DMS 273 (cell line): ENCODE measurements around the gene ACP1.
A peak's percentile ranks its signal among the peaks of the same experiment; 100 is the strongest.

Source experiments
- DNase-seq: peaks from one replicate; lab custom pipeline; 2025; ENCODE audit not compliant: unreplicated experiment; lab: John Stamatoyannopoulos, UW

ACP1 gene

DNA sequence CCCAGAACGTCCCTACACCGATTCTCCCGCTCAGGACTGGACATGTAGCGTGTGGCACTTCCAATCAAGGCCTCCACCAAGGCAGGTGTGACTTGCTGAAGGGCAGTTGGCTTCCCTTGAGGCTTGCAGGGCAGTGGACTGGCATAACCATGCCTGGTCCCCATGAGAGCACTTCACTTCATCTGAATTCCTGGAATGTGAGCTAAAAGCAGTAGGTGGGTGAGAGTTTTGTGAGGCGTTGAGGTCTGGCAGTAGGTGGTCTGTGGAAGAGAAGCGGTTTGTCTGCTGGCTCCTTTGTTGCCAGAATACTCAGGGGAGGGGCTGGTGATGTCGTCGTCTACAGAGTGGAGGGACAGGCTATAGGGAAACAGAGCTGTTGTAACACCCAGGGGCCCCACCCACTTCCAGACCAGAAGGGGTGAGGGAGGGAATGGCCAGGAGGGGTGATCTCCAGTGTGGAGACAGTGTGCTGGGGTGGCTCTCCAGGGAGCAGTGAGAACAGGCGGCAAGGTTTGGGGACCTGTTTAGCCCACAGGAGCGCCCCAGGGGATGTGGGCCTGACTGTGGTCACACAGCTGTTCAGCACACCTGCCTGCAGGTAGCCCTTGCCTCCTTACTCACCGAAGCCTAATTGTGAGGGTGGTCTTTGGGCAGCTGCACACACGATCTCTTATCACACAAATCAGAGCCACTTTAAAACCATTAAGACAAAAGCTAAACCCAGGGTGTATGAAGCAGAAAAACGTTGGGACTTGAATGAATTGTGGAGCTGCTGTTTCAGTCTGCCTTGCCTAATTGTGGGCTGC, 44.6 kb downstream of the ACP1 start:
- DNase-seq, result peak; percentile 17

- no peak for DNase-seq
These were observed 45.3 kb downstream of the ACP1 start for GRCh38 chr2:309954-310510.

DNA sequence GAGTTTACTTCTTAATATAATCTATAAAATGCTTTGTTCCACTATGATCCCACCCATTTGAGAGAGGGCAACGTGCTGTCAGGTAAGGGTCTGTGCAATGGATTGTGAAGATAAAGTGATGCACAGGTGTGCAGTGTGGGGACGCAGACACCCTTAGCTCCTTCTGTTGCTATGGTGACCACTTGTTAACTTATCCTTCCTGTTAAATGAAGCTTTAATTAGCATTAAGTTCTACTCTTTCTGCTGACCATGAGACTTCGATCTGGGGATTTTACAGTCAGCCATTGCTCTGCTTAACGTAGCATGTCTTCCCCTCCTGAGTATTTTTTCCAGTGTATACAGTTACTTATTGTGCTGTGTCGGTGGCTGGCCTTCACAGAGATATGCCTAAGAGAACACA, 46.2 kb downstream of the ACP1 start:
- DNase-seq, result no peak

- no peak for DNase-seq
These were observed 49.2 kb downstream of the ACP1 start for GRCh38 chr2:313991-314390.

DNA sequence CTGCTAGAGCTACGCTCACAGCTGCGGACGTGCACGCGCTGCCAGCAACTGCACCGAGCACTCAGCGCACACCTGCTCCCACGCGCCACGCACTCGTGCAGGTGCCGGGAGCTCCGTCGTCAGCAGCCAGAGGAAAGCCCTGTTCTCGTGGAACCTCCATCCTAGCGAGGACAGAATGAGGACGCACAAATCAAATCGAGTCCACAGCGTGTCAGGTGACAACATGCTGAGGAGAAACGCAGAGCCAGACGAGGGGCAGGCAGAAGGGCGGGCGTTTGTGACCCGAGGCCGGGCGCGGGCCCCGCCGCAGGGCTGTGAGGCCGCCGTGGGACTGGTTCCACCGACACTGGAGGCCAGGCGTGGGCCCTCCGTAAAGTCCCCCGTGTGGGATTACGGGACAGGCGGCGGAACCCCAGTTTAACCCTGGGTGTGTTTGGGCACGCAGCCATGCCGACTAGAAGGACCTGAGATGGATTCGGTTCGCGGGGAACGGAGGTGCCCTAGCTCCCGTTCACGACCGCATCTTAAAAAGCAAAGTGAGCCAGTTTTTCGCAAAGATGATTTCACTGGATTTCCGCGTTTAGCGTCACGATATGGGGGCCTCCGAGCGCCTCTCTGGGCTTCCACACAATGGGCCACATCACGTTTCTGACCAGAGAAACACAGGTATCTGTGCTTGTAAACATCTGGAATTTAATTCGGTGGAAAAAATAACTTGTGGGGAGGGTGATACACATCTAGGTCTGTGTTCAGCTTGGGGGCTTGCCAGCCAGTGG, 50.0 kb downstream of the ACP1 start:
- DNase-seq, result no peak

DNA sequence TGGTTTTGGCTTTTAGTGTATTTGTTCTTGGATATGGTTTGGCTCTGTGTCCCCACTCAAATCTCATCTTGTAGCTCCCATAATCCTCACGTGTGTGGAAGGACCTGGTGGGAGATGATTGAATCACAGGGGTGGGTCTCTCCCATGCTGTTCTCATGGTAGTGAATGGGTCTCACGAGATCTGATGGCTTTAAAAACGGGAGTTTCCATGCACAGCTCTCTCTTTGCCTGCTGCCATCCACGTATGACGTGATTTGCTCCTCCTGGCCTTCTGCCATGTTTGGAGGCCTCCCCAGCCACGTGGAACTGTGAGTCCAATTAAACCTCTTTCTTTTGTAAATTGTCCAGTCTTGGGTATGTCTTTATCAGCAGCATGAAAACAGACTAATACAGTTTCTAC, 51.2 kb downstream of the ACP1 start:
- DNase-seq, result peak; percentile 6

GRCh38 chr2:316381-316780, 51.6 kb downstream of the ACP1 start:
- DNase-seq, result no peak

DNA sequence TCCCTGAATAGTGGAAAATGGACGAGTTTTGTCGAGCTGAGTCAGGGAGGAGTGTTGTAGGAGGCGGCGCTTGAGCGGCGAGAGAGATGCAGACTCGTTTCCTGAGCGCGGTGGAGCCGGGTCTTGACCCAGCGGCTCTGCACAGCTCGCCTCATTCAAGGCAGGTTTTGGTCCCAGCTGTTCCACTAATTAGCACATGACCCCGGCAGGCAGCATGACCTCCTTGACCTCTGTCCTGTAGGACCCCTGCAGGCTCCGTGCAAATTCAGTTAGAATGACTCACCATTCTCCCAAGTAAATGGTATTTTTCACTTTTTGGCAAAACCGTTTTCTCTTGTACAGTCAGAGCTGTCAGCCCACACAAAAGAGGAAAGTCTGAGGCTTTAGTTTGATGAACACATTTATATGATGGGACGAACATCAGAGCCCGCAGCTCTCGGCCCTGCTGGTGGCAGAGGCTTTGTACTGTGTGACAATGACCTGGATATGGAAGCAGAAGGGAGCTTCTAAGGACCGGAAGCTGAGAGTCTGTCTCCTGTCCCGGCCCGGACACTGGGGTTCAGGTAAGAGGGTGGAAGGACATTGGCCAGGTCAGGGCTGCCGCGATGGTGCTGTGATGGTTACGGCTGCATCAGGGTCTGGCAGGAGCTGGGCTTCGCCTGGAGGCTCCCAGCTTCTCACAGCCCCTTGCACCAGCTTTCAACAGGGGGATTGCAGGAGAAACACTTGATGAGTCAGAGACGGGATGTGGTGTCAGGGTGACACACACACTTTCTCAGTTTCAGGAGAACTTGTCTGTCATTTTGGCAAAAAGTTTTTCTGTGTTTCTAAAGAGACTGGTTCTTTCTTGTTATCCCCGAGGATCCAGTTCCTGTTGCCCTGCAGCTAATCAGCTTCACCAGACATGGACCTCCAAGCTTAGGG, 53.0 kb downstream of the ACP1 start:
- DNase-seq, result no peak

- DNase-seq, result no peak
These were observed 54.4 kb downstream of the ACP1 start for GRCh38 chr2:319059-319600.

DNA sequence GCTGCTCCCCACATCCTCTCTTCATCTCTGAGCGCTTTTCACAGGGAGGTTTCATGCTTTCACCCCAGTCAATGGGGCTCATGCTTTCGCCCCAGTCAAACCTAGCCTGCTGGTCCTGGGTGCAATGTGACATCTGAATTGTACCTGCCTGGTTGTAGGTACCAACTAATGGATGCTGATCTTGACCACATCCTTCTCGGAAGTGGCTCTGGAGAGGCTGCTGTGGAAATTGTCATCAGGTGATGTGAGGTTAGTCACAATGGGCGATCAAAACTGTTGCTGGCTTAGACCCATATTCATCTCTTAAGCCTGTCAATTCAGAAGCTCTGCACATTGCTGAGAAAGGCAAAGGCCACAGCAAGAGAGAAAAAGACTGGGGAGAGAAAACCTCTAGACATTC, 55.8 kb downstream of the ACP1 start:
- no peak for DNase-seq

DNA sequence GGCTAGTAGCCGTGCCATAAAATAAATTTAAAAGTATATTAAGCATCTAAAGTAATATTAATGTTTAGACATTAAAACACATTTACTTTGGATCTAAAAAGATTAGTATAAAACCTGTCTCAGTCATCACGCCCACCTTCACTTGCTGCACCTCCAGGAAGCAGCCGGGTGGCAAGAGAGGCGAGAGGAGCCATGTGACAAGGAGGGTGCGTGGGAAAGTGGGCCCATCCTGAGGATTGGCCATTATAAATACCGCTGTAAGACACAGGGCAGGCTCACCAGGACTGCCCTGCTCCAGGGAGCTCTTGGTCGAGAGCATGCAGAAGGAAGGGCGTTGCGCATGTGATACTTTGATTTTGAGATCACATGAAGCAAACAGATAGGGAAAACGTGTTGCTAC, 57.6 kb downstream of the ACP1 start:
- no peak for DNase-seq

- no peak for DNase-seq
These were observed 58.3 kb downstream of the ACP1 start for GRCh38 chr2:323035-323434.
